ENCODE results near the gene MCOLN2. TPM values are rescaled to one million over a fixed set of nuclear protein-coding genes. Genes with fewer than 3 reads are reported as not detected.

Gene MCOLN2
- polyA plus RNA-seq, 1 of the 3 experiments (the other 2 are of a cell fraction): not detected

- TF ChIP-seq EP300 (IDR thresholded peaks at IDR 0.05; ENCODE audit: borderline replicate concordance in 1 of 2, low read depth in 1 of 2, low read length in 1 of 2) (no peak), USF2 (IDR thresholded peaks at IDR 0.05; ENCODE audit: borderline replicate concordance, low read depth, low read length) (no peak), MXI1 (IDR thresholded peaks at IDR 0.05; ENCODE audit: low read depth, low read length) (no peak), ELF1 (IDR thresholded peaks at IDR 0.05) (no peak), JUND (IDR thresholded peaks at IDR 0.05) (no peak), TEAD4 (IDR thresholded peaks at IDR 0.05; ENCODE audit: borderline replicate concordance, insufficient read depth) (no peak)
Measured at GRCh38 chr1:84930329-84930728, 66.6 kb downstream of the MCOLN2 start (continued).

- POLR2A ChIA-PET: no interaction called here
- no peaks in the 10 kb centered on the region for H3K36me3 ChIP-seq (replicated peaks in 1 of 2; ENCODE audit: control insufficient read depth in 1 of 2, insufficient read depth in 2 of 2, low read length in 1 of 2)
- TF ChIP-seq RXRA (IDR thresholded peaks at IDR 0.05; ENCODE audit: borderline replicate concordance, low read depth) (no peak), ELF1 (IDR thresholded peaks at IDR 0.05) (no peak), MXI1 (IDR thresholded peaks at IDR 0.05; ENCODE audit: low read depth, low read length) (no peak)
- no peaks in the 10 kb centered on the region for H3K9me3 ChIP-seq
- 7% methylated on average over 1 of the region's 1 CpG for WGBS (ENCODE audit: low lambda C conversion rate)
- no peak overlapping the region for H3K9ac ChIP-seq
- no peak overlapping the region for H3K27ac ChIP-seq (ENCODE audit: low read depth in 2 of 2, low read length in 1 of 2)
- no peaks in the 10 kb centered on the region for H3F3A ChIP-seq (replicated peaks; ENCODE audit: insufficient read depth)
- H3K4me2 ChIP-seq: no peak overlapping the region
- peaks cover 21% of the 10 kb centered on the region for H3K27me3 ChIP-seq (ENCODE audit: insufficient read depth)
- no peaks in the 10 kb centered on the region for H4K20me1 ChIP-seq (ENCODE audit: insufficient read depth)
- H3K4me1 ChIP-seq (ENCODE audit: control insufficient read depth in 1 of 2, insufficient read depth in 2 of 2, low read depth in 1 of 2, low read length in 1 of 2): no peaks in the 10 kb centered on the region; a peak in 1 of 4 replicates
- no peak for DNase-seq
- H2AFZ ChIP-seq (ENCODE audit: low read depth): no peak overlapping the region
- CTCF ChIA-PET: interaction anchor here (0.7 to 1.5 kb wide), 2 partner anchors 10 to 16 kb away, joined by 3 read pairs; no protein-coding TSS in a partner anchor
- no peaks in the 10 kb centered on the region for H3K9me2 ChIP-seq
- no peak overlapping the region for H3K4me3 ChIP-seq (ENCODE audit: low read depth in 2 of 2, low read length in 1 of 2)
- H3K79me2 ChIP-seq (ENCODE audit: insufficient read depth): no peaks in the 10 kb centered on the region
Measured at GRCh38 chr1:84929581-84929980, 67.3 kb downstream of the MCOLN2 start.

GRCh38 chr1:84928979-84929378 is 67.9 kb downstream of the MCOLN2 start:
- TF ChIP-seq TEAD4 (IDR thresholded peaks at IDR 0.05; ENCODE audit: borderline replicate concordance, insufficient read depth): no peak
- TF ChIP-seq FOXJ3 (CRISPR knock-in tag; IDR thresholded peaks at IDR 0.05): no peak
- TF ChIP-seq NRF1 (IDR thresholded peaks at IDR 0.05; ENCODE audit: low read depth, low read length): no peak
- no peak for TF ChIP-seq PBX3 (IDR thresholded peaks at IDR 0.05)
- ChIA-PET CTCF (interaction anchor here (0.7 to 1.6 kb wide), 3 partner anchors 10 to 425 kb away, joined by 3 read pairs; no protein-coding TSS in a partner anchor), POLR2A (no interaction called here)
- Histone ChIP-seq H3K9me2 (no peaks in the 10 kb centered on the region), H2AFZ (ENCODE audit: low read depth) (no peak overlapping the region), H3K79me2 (ENCODE audit: insufficient read depth) (no peaks in the 10 kb centered on the region), H3K36me3 (replicated peaks in 1 of 2; ENCODE audit: control insufficient read depth in 1 of 2, insufficient read depth in 2 of 2, low read length in 1 of 2) (no peaks in the 10 kb centered on the region), H4K20me1 (ENCODE audit: insufficient read depth) (no peaks in the 10 kb centered on the region), H3K27ac (ENCODE audit: low read depth in 2 of 2, low read length in 1 of 2) (no peak overlapping the region), H3K27me3 (ENCODE audit: insufficient read depth) (peaks cover 21% of the 10 kb centered on the region), H3K4me1 (ENCODE audit: control insufficient read depth in 1 of 2, insufficient read depth in 2 of 2, low read depth in 1 of 2, low read length in 1 of 2) (no peaks in the 10 kb centered on the region), H3K4me3 (ENCODE audit: low read depth in 2 of 2, low read length in 1 of 2) (no peak overlapping the region), H3K4me2 (no peak overlapping the region), H3F3A (replicated peaks; ENCODE audit: insufficient read depth) (no peaks in the 10 kb centered on the region), H3K9me3 (no peaks in the 10 kb centered on the region), H3K9ac (no peak overlapping the region)
- 34% methylated on average over 4 of the region's 4 CpGs for WGBS (ENCODE audit: low lambda C conversion rate)
- DNase-seq: no peak
